Activated CD4-positive, CD25-positive, alpha-beta regulatory T cell treated with anti-CD3 and anti-CD28 coated beads, Interleukin-2, amount 50 U/mL, for 24 hours (primary cell): ENCODE data around the gene PHACTR4.
"Not testable (repeated sequence)": the region's sequence is repeated elsewhere in the genome, so short reads cannot be mapped to it uniquely, and the experiment has no call there.

Experiments
- ATAC-seq, 2 donors: fragments of 150-1000 bp; cut with Tn5 transposase; one replicate each; pipeline ENCODE4 v1.10.0; 2021; ENCODE audit warnings: mild to moderate bottlenecking in 1 of 2, moderate library complexity in 1 of 2

Gene PHACTR4

DNA sequence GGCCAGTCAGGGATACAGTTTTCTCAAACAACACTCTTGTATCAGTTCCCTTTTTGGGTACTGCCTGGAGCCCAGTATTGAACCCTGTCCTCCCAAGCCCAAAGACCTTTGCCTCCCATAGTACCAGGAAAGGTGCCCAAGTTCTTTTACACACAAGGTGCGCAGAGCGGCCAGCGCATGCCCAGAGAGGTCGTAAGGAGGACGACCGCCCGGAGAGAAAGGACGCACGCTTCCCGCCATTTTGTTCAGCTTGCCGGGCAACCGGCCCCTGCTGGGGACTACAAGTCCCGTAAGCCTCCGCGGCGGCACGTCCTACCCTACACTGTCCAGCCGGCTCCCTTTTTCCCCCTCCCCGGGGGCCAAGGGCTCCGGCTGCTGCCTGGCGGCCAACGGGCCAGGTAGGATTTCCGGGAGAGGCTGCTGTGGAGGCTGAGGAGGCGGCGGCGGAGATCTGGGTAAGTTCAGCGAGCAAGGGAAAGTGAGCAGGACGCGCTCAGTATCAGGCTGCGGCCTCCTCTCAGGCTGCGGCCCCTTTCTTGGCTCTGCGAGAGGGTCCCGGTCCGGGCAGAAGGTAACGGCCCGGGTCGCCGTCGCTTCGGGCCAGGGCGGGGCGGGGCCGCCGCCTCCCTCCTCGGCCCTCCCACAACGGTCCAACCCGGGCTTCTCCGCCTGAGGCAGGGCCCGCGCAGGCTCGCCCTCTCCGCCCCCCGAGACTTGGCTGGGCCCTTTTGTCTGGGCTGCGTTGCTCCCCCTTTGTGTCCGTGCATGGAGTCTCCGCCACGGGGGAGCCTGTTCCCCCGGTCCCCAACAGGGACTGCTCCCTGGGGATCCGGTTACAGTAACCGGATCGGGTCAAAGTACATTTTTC is at the start of gene PHACTR4:
PHACTR4 (plus strand) TSS at position 370 of the 868 bp plus-strand sequence. CDS start 37,708 bp downstream, outside the sequence.
- peak; percentile 95 to 97 for ATAC-seq

DNA sequence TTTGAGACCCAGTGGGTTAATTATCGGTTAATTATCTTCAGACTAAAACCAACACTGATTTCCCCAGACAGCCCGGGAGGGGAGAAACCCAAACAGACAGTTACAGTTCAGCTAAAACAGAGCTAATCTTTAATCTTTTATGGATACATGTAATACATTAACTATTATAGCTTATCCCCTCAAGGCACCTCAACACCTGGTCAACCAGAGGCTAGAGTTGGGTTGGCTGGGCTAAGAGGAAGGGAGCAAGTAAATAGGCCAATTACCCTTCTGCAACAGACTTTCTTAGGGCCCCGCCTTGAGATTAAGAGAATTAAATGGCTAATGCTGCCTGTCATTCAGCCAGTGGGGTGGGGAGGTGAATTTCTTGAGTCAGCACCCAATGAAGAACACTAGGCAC is 47.3 kb upstream of the PHACTR4 start:
- ATAC-seq = no peak

- ATAC-seq = no peak
Observed at GRCh38 chr1:28323720-28324119, 45.8 kb upstream of the PHACTR4 start.

GRCh38 chr1:28326515-28326914 is 43.0 kb upstream of the PHACTR4 start:
- ATAC-seq = no peak

DNA sequence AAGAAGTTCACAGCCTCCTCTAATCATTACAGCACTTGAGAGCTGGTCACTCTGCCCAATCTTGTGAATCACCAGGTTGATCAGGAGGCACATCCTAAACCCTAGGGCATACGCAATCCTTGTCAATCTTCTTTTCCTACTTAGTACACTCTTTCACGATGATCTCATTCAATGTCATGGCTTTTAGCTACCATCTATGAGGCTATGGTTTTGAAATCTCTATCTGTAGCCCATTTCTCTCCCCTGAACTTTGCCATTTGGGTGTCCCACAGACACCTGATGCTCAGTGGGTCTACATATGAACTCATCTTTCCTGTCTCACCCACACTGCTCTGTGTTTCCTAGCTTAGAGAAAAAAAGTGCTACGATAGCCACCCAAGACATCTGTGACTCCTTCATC is 42.6 kb upstream of the PHACTR4 start:
- ATAC-seq = no peak

DNA sequence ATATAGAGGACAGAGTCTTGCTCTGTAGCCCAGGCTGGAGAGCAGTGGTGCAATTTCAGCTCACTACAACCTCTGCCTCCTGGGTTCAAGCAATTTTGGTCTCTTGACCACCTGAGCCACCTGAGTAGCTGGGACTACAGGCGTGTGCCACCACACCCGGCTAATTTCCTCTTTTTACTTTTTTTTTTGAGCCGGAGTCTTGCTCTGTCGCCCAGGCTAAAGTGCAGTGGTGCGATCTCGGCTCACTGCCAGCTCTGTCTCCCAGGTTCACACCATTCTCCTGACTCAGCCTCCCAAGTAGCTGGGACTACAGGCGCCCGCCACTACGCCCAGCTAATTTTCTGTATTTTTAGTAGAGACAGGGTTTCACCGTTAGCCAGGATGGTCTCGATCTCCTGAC is 42.1 kb upstream of the PHACTR4 start:
- ATAC-seq = not testable (repeated sequence)

DNA sequence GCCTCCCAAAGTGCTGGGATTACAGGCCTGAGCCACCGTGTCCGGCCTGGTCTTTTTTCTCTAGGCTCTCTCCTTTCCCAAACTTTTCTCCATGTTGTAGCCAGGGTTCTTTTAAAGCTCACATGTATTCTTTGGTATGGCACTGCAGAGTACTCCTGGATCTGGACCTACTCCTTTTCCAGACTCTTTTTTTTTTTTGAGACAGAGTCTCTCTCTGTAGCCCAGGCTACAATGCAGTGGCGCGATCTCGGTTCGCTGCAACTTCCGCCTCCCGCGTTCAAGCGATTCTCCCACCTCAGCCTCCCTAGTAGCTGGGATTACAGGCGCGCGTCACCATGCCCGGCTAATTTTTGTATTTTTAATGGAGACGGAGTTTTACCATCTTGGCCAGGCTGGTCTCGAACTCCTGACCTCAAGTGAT is 41.3 kb upstream of the PHACTR4 start:
- ATAC-seq = no peak

DNA sequence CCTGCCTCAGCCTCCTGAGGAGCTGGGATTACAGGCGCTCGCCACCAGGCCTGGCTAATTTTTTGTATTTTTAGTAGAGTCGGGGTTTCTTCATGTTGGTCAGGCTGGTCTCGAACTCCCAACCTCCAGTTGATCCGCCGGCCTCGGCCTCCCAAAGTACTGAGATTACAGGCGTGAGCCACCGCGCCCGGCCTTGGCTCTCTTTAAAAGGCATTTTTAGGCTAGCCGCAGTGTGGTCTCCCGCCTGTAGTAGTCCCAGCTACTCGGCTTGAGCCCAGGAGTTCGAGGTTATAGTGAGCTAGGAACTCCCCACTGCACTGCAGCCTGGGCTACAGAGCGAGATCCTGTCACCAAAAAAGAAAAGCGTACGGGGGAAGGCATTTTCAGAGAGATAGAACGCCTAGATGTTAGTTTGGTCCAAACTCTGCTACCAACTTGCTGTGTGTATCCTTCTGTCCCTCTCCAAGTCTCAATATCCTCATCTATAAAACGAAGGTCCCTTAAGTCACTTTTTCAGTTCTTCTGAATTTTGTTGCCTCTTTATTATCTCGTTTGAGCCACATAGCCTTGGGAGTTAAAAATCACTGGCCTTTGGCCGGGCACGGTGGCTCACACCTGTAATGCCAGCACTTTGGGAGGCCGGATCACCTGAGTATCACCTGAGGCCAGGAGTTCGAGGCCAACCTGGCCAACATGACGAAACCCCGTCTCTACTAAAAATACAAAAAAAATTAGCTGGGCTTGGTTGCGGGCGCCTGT is 40.0 kb upstream of the PHACTR4 start:
- ATAC-seq = peak in 1 of 2 donors; percentile 12

DNA sequence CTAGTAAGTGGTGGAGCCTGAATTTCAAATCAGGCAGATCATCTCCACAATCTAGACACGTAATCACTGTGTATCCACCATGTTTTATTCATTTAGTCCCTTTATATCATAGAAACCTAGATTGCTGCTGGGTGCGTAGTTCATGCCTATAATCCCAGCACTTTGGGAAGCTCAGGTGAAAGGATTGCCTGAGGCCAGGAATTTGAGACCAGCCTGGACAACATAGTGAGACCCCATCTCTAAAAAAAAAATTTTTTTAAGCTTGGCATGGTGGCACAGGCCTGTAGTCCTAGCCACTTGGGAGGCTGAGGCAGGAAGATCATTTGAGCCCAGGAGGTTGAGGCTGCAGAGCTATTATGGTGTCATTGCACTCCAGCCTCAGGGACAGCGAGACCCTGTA is 30.6 kb upstream of the PHACTR4 start:
- no peak for ATAC-seq

DNA sequence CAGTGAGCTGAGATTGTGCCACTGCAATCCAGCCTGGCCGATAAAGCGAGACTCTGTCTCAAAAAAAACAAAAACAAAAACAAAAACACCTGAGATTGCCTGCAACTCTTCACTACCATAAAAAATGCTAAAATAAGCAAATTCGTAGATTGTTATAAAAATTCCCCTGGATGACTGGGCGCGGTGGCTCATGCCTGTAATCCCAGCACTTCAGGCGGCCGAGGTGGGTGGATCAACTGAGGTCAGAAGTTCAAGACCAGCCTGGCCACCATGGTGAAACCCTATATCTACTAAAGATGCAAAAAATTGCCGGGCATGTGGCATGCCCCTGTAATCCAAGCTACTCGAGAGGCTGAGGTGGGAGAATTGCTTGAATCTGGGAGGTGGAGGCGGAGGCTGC is 30.0 kb upstream of the PHACTR4 start:
- no peak for ATAC-seq

GRCh38 chr1:28340221-28340974 is 29.1 kb upstream of the PHACTR4 start:
- no peak for ATAC-seq

- ATAC-seq = no peak
Observed at GRCh38 chr1:28341591-28341990, 27.9 kb upstream of the PHACTR4 start.

GRCh38 chr1:28343405-28343804 is 26.1 kb upstream of the PHACTR4 start:
- no peak for ATAC-seq

GRCh38 chr1:28353248-28353810 is 16.2 kb upstream of the PHACTR4 start:
- ATAC-seq = not testable (repeated sequence)

DNA sequence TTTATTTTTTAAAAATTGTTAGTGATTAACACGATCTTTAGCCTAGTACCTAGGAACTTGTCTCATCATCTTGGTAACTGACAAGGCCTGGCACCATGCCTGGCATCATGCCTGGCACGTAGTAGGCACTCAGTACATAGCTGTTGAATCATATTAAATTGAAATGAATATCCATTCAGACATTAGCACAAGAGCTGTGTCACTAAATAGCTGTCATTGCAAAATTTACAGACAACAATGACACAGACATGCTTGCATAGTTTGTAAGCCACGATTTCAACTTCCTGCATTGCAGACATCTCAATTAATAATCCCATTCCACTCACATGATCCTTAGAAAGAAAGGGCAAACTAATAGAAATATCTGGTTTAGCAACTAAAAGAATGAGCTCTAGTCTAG is 15.4 kb upstream of the PHACTR4 start:
- ATAC-seq = no peak

DNA sequence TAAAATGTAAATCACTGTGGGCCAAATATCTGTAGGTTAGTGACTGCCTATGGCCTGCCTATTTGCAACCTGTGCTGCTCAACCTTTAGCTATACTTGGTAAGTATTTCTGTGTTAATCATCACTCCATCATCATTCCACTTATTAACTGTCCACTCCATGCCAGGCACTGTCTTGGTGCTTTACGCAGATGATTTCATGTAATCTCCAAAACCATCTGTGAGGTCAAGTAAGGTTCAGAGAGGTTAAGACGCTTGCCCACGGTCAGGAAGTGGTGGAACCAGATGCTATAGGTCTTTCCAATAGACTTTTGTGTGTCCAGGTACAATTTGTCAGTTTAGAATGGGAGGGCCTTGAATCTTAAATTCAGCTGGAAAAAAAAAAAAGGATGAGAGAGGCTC is 10.8 kb upstream of the PHACTR4 start:
- no peak for ATAC-seq

DNA sequence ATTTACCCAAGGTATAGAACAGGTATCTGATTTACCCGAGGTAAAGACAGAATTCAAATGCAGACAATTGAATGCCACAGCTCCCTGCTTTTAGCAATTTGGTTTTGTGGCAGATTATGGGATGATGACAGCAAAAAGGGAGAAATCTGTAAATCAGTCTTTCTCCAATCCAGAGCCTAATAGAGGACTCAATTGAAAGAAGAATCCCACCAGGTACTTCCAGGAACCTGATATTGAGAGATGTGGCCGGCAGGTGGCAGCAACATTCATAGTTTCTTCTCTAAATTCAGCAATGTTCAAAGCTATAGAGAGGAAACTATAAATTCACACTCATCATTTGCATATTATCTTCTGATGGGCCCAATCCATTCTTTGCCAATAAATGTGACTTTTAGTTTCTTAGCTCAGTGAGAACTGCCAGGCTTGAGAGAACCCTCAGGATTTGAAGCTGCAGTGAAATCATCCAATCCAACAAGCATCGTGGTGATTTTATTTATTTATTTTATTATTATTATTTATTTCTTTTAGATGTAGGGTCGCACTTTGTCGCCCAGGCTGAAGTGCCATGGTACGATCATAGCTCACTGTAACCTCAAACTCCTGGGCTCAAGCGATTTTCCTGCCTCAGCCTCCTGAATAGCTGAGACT is 9.8 kb upstream of the PHACTR4 start:
- ATAC-seq = peak; percentile 68 to 73

- no peak for ATAC-seq
Observed at GRCh38 chr1:28364888-28365287, 4.7 kb upstream of the PHACTR4 start.

DNA sequence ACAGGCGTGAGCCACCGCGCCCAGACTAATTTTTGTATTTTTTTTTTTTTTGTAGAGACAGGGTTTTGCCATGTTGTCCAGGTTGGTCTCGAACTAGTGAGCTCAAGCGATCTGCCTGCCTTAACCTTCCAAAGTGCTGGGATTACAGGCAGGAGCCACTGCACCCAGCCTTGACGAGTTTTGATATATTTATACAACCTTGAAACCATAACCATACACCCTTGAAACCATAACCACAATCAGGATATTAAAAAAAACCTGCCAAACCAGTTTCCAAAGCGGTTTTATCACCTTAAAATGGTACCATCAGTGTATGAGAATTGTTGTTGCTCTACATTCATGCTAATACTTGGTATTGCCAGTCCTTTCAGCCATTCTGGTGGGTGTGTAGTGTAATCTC is 3.7 kb upstream of the PHACTR4 start:
- ATAC-seq = no peak

DNA sequence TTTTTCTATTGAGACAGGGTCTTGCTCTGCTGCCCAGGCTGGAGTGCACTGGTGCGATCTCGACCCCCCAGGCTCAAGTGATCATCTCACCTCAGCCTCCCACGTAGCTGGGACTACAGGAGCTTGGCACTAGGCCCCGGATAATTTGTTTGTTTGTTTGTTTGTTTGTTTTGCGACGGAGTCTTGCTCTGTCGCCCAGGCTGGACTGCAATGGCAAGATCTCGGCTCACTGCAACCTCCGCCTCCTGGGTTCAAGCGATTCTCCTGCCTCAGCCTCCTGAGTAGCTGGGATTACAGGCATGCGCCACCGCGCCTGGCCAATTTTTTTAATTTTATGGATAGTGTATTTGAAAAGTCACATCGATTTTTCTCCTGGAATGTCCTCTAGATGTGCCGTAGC is 932 bp upstream of the PHACTR4 start:
- not testable (repeated sequence) for ATAC-seq

DNA sequence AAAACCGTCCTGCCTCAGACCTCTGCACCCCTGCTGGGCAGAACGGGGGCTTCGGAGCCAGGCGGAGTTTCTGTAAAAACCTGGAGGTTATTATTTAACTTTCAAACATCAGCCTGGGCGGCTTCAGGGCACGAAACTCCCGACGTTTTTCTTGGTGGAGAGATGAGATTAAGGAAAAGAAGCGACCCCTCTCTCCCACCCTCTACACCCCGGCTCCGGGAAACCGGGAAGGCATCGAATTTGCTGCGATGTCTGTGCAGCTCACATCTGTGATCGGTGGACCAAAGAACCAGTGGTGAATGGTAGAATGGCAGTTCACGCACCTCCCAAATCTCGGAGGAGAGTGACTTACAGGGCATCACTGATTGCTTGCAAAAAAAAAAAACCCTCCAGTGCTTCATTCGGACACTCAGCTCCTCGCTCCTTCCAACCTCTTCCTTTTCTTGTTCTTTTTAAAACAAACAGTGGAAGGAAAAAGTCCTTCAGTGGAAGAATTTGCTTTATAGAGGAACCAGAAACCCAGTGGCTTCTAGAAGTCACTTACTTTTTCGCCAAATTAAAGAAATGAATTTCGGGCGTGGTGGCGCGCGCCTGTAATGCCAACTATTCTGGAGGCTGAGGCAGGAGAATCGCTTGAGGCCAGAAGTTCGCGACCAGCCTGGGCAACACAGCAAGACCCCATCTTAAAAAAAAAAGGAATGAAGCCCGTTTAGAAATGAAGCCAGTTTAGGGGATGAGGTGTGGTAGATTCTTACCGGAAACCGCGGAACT is 884 bp downstream of the PHACTR4 start:
- ATAC-seq = no peak

- ATAC-seq = no peak
Observed at GRCh38 chr1:28371010-28371377, 1.5 kb downstream of the PHACTR4 start.
